NCI-H2107 (cell line): Measurements from ENCODE around the gene ARHGAP24.
A peak's percentile ranks its signal among the peaks of the same experiment; 100 is the strongest.
"Not testable (repeated sequence)": the region's sequence is repeated elsewhere in the genome, so short reads cannot be mapped to it uniquely, and the experiment has no call there.

Experiments used
- DNase-seq: peaks from one replicate; lab custom pipeline; 2025; lab: John Stamatoyannopoulos, UW

ARHGAP24 gene

GRCh38 chr4:85862896-85863295 is 387.9 kb downstream of the ARHGAP24 start:
- DNase-seq, result no peak

GRCh38 chr4:85864259-85865205 is 389.6 kb downstream of the ARHGAP24 start:
- DNase-seq, result no peak

GRCh38 chr4:85865256-85865655 is 390.3 kb downstream of the ARHGAP24 start:
- no peak for DNase-seq

GRCh38 chr4:85866508-85866907 is 391.6 kb downstream of the ARHGAP24 start:
- DNase-seq, result no peak

GRCh38 chr4:85867271-85867670 is 392.3 kb downstream of the ARHGAP24 start:
- DNase-seq, result no peak

- DNase-seq, result no peak
Observed at GRCh38 chr4:85869181-85869580, 394.2 kb downstream of the ARHGAP24 start.

GRCh38 chr4:85870298-85871083 is 395.5 kb downstream of the ARHGAP24 start:
- DNase-seq, result no peak

- DNase-seq, result no peak
Observed at GRCh38 chr4:85873566-85873965, 398.6 kb downstream of the ARHGAP24 start.

- no peak for DNase-seq
Observed at GRCh38 chr4:85879518-85879917, 404.6 kb downstream of the ARHGAP24 start.

GRCh38 chr4:85883180-85883579 is 408.2 kb downstream of the ARHGAP24 start:
- DNase-seq, result no peak

GRCh38 chr4:85884251-85884650 is 409.3 kb downstream of the ARHGAP24 start:
- no peak for DNase-seq

- DNase-seq, result no peak
Observed at GRCh38 chr4:85886665-85887064, 411.7 kb downstream of the ARHGAP24 start.

- DNase-seq, result no peak
Observed at GRCh38 chr4:85889314-85889713, 414.4 kb downstream of the ARHGAP24 start.

GRCh38 chr4:85895755-85896154 is 420.8 kb downstream of the ARHGAP24 start:
- DNase-seq, result no peak

GRCh38 chr4:85898231-85898630 is 423.3 kb downstream of the ARHGAP24 start:
- no peak for DNase-seq

- no peak for DNase-seq
Observed at GRCh38 chr4:85901500-85901899, 426.6 kb downstream of the ARHGAP24 start.

GRCh38 chr4:85902647-85903046 is 427.7 kb downstream of the ARHGAP24 start:
- DNase-seq, result not testable (repeated sequence)

- peak; percentile 17 for DNase-seq
Observed at GRCh38 chr4:85905761-85906160, 430.8 kb downstream of the ARHGAP24 start.

GRCh38 chr4:85907001-85907400 is 432.1 kb downstream of the ARHGAP24 start:
- no peak for DNase-seq

GRCh38 chr4:85909851-85910250 is 434.9 kb downstream of the ARHGAP24 start:
- DNase-seq, result peak; percentile 9

GRCh38 chr4:85910985-85911384 is 436.0 kb downstream of the ARHGAP24 start:
- no peak for DNase-seq

- DNase-seq, result no peak
Observed at GRCh38 chr4:85913931-85914694, 439.2 kb downstream of the ARHGAP24 start.
